Caco-2 (cell line): Measurements from ENCODE around the gene MIS12. TPM values are rescaled to one million over a fixed set of nuclear protein-coding genes. Genes with fewer than 3 reads are reported as not detected.

Experiments used
- BruUV-seq: library from RNA; stranded (reverse); fragments of 400-500 nt; replicated peaks from 2 replicates; lab custom pipeline; 2021; lab: Mats Ljungman, UMichigan
- CTCF ChIA-PET: fragments of 300-600 bp; sonication (Branson Sonifier 250); formaldehyde crosslinking; loops from one replicate; lab custom pipeline; 2022; ENCODE audit warnings: antibody characterized with exemption; lab: Charles Lee
- POLR2A ChIA-PET: fragments of 300-600 bp; sonication (Branson Sonifier 250); formaldehyde crosslinking; loops from one replicate; lab custom pipeline; 2022; ENCODE audit warnings: antibody characterized with exemption; lab: Charles Lee
- DNase-seq, 2 experiments: peaks; one replicate each; pipeline versions ENCODE4 v3.0.0 to v3.0.0-alpha.2; 2020 to 2022
- H3K27me3 ChIP-seq: replicated peaks from 2 replicates; pipeline ENCODE4 v1.6.0; 2011; ENCODE audit warnings: low read length; ENCODE audit not compliant: control insufficient read depth, insufficient read depth
- H3K36me3 ChIP-seq: 2 replicates; pipeline ENCODE4 v1.5.1; 2011; ENCODE audit warnings: low read length; ENCODE audit not compliant: control insufficient read depth, insufficient read depth
- H3K4me1 ChIP-seq: fragments of 250-450 bp; sonication (Bioruptor Pico); 2 replicates; pipeline ENCODE4 v1.5.1; 2020; ENCODE audit warnings: mild to moderate bottlenecking
- H3K4me3 ChIP-seq: 2 replicates; pipeline ENCODE4 v1.5.1; 2011; ENCODE audit warnings: low read depth, mild to moderate bottlenecking, control low read depth, low read length
- H3K9me3 ChIP-seq: fragments of 250-450 bp; sonication (Bioruptor Pico); 2 replicates; pipeline ENCODE4 v1.5.1; 2020; ENCODE audit warnings: mild to moderate bottlenecking, moderate library complexity
- H3K27ac Mint-ChIP-seq: one replicate; pipeline ENCODE4 v1.8.0; 2022; ENCODE audit warnings: mixed read lengths; ENCODE audit not compliant: unreplicated experiment
- H3K27me3 Mint-ChIP-seq: one replicate; pipeline ENCODE4 v1.8.0; 2022; ENCODE audit warnings: mixed read lengths; ENCODE audit not compliant: insufficient read depth, unreplicated experiment
- H3K36me3 Mint-ChIP-seq: one replicate; pipeline ENCODE4 v1.8.0; 2022; ENCODE audit warnings: mild to moderate bottlenecking, mixed read lengths; ENCODE audit not compliant: insufficient read depth, unreplicated experiment
- H3K4me1 Mint-ChIP-seq: one replicate; pipeline ENCODE4 v1.8.0; 2022; ENCODE audit warnings: low read depth, mixed read lengths; ENCODE audit not compliant: unreplicated experiment
- H3K4me3 Mint-ChIP-seq: one replicate; pipeline ENCODE4 v1.8.0; 2022; ENCODE audit warnings: mild to moderate bottlenecking, moderate library complexity, mixed read lengths; ENCODE audit not compliant: unreplicated experiment
- H3K9me3 Mint-ChIP-seq: one replicate; pipeline ENCODE4 v1.8.0; 2022; ENCODE audit warnings: mixed read lengths; ENCODE audit not compliant: unreplicated experiment
- CTCF ChIP-seq, 2 experiments: fragments of 200-600 bp in 1 of 2; IDR thresholded peaks; 1 replicate in 1 of 2; 2 replicates in 1 of 2; pipeline versions ENCODE4 v1.5.1 to v1.8.0; 2011 to 2022; ENCODE audit warnings: antibody characterized with exemption in 1 of 2, control low read depth in 1 of 2, inconsistent platforms in 1 of 2, low read depth in 1 of 2, low read length in 1 of 2, mild to moderate bottlenecking in 1 of 2, moderate library complexity in 1 of 2; ENCODE audit not compliant: insufficient read depth in 1 of 2, severe bottlenecking in 1 of 2, unreplicated experiment in 1 of 2
- intact Hi-C: fragments of 100-400 bp; cut with micrococcal nuclease; formaldehyde crosslinking; loops from one replicate; pipeline ENCODE4 v1.10.0; 2022; ENCODE audit not compliant: unreplicated experiment
- total RNA-seq: library from RNA; stranded (reverse); gene quantifications from 2 replicates; pipeline ENCODE4 v1.2.3, GENCODE V29; 2022

Gene MIS12
- total RNA-seq, 1 experiment from 2014 or later: 11.7 TPM

DNA sequence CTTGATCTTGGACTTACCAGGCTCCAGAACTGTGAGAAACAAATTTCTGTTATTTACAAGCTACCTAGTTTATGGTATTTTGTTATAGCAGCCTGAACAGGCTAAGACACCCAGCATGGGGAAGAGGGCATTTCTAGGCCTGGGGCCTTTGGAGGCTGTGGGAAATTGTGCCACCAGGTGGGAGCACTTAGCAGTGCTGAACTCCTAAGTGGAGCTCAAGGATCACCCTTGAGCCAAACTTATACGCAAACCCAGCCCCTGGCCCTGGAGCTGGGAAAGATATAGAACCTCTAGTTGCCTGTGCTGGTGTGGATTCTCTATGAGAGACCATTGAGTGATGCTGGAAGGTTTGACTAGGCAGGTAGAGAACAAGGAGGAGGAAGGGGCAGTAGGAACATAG lies 36.1 kb downstream of the MIS12 start:
- H3K9me3 ChIP-seq: no peaks in the 10 kb centered on the region
- H3K4me3 Mint-ChIP-seq: no peak overlapping the region
- no peak overlapping the region for H3K4me3 ChIP-seq
- H3K27me3 ChIP-seq: no peaks in the 10 kb centered on the region
- ChIA-PET CTCF (no interaction called here), POLR2A (no interaction called here)
- H3K4me1 ChIP-seq: peaks cover 4% of the 10 kb centered on the region; the same call in 1 of the 2 replicates
- TF ChIP-seq CTCF (IDR thresholded peaks at IDR 0.05; ENCODE audit: insufficient read depth in 1 of 2, low read depth in 1 of 2, low read length in 1 of 2, severe bottlenecking in 1 of 2, unreplicated experiment in 1 of 2): no peak
- intact Hi-C loops: no loop called here
- DNase-seq: no peak
- H3K27me3 Mint-ChIP-seq: no peaks in the 10 kb centered on the region
- H3K27ac Mint-ChIP-seq: no peak overlapping the region
- no peaks in the 10 kb centered on the region for H3K9me3 Mint-ChIP-seq
- BruUV-seq: no TSS peak
- H3K36me3 ChIP-seq: no peaks in the 10 kb centered on the region
- no peaks in the 10 kb centered on the region for H3K4me1 Mint-ChIP-seq
- H3K36me3 Mint-ChIP-seq: no peaks in the 10 kb centered on the region

- Histone ChIP-seq H3K36me3 (no peaks in the 10 kb centered on the region), H3K9me3 (no peaks in the 10 kb centered on the region), H3K4me1 (peaks cover 4% of the 10 kb centered on the region; the same call in 1 of the 2 replicates), H3K4me3 (no peak overlapping the region), H3K27me3 (no peaks in the 10 kb centered on the region)
- no peak overlapping the region for H3K27ac Mint-ChIP-seq
- H3K27me3 Mint-ChIP-seq: no peaks in the 10 kb centered on the region
- no peak for TF ChIP-seq CTCF (IDR thresholded peaks at IDR 0.05; ENCODE audit: insufficient read depth in 1 of 2, low read depth in 1 of 2, low read length in 1 of 2, severe bottlenecking in 1 of 2, unreplicated experiment in 1 of 2)
- ChIA-PET CTCF (no interaction called here), POLR2A (no interaction called here)
- H3K4me3 Mint-ChIP-seq: no peak overlapping the region
- H3K36me3 Mint-ChIP-seq: no peaks in the 10 kb centered on the region
- intact Hi-C loops: no loop called here
- H3K4me1 Mint-ChIP-seq: no peaks in the 10 kb centered on the region
- no peak for DNase-seq
- H3K9me3 Mint-ChIP-seq: no peaks in the 10 kb centered on the region
- no TSS peak for BruUV-seq
Measured at GRCh38 chr17:5523249-5523648, 36.9 kb downstream of the MIS12 start.

GRCh38 chr17:5526821-5527598 lies 40.6 kb downstream of the MIS12 start:
- H3K4me1 Mint-ChIP-seq: no peaks in the 10 kb centered on the region
- ChIA-PET CTCF (no interaction called here), POLR2A (no interaction called here)
- DNase-seq: peak; percentile 19 to 49
- no peaks in the 10 kb centered on the region for H3K27me3 Mint-ChIP-seq
- no peaks in the 10 kb centered on the region for H3K36me3 ChIP-seq
- no peak overlapping the region for H3K27ac Mint-ChIP-seq
- no peaks in the 10 kb centered on the region for H3K9me3 ChIP-seq
- H3K9me3 Mint-ChIP-seq: no peaks in the 10 kb centered on the region
- H3K27me3 ChIP-seq: no peaks in the 10 kb centered on the region
- BruUV-seq: no TSS peak
- H3K36me3 Mint-ChIP-seq: no peaks in the 10 kb centered on the region
- no peak overlapping the region for H3K4me3 Mint-ChIP-seq
- H3K4me1 ChIP-seq: peaks cover 4% of the 10 kb centered on the region; the same call in 1 of the 2 replicates
- no peak for TF ChIP-seq CTCF (IDR thresholded peaks at IDR 0.05; ENCODE audit: insufficient read depth in 1 of 2, low read depth in 1 of 2, low read length in 1 of 2, severe bottlenecking in 1 of 2, unreplicated experiment in 1 of 2)
- H3K4me3 ChIP-seq: no peak overlapping the region
- intact Hi-C loops: no loop called here
